Caco-2 (cell line): Measurements from ENCODE around the gene ANK2. TPM values are rescaled to one million over a fixed set of nuclear protein-coding genes. Genes with fewer than 3 reads are reported as not detected.

ENCODE experiments used
- BruUV-seq: library from RNA; stranded (reverse); fragments of 400-500 nt; replicated peaks from 2 replicates; lab custom pipeline; 2021; lab: Mats Ljungman, UMichigan
- CTCF ChIA-PET: fragments of 300-600 bp; sonication (Branson Sonifier 250); formaldehyde crosslinking; loops from one replicate; lab custom pipeline; 2022; ENCODE audit warnings: antibody characterized with exemption; lab: Charles Lee
- POLR2A ChIA-PET: fragments of 300-600 bp; sonication (Branson Sonifier 250); formaldehyde crosslinking; loops from one replicate; lab custom pipeline; 2022; ENCODE audit warnings: antibody characterized with exemption; lab: Charles Lee
- DNase-seq, 2 experiments: peaks; one replicate each; pipeline versions ENCODE4 v3.0.0 to v3.0.0-alpha.2; 2020 to 2022
- H3K27me3 ChIP-seq: replicated peaks from 2 replicates; pipeline ENCODE4 v1.6.0; 2011; ENCODE audit warnings: low read length; ENCODE audit not compliant: control insufficient read depth, insufficient read depth
- H3K36me3 ChIP-seq: 2 replicates; pipeline ENCODE4 v1.5.1; 2011; ENCODE audit warnings: low read length; ENCODE audit not compliant: control insufficient read depth, insufficient read depth
- H3K4me1 ChIP-seq: fragments of 250-450 bp; sonication (Bioruptor Pico); 2 replicates; pipeline ENCODE4 v1.5.1; 2020; ENCODE audit warnings: mild to moderate bottlenecking
- H3K4me3 ChIP-seq: 2 replicates; pipeline ENCODE4 v1.5.1; 2011; ENCODE audit warnings: low read depth, mild to moderate bottlenecking, control low read depth, low read length
- H3K9me3 ChIP-seq: fragments of 250-450 bp; sonication (Bioruptor Pico); 2 replicates; pipeline ENCODE4 v1.5.1; 2020; ENCODE audit warnings: mild to moderate bottlenecking, moderate library complexity
- H3K27ac Mint-ChIP-seq: one replicate; pipeline ENCODE4 v1.8.0; 2022; ENCODE audit warnings: mixed read lengths; ENCODE audit not compliant: unreplicated experiment
- H3K27me3 Mint-ChIP-seq: one replicate; pipeline ENCODE4 v1.8.0; 2022; ENCODE audit warnings: mixed read lengths; ENCODE audit not compliant: insufficient read depth, unreplicated experiment
- H3K36me3 Mint-ChIP-seq: one replicate; pipeline ENCODE4 v1.8.0; 2022; ENCODE audit warnings: mild to moderate bottlenecking, mixed read lengths; ENCODE audit not compliant: insufficient read depth, unreplicated experiment
- H3K4me1 Mint-ChIP-seq: one replicate; pipeline ENCODE4 v1.8.0; 2022; ENCODE audit warnings: low read depth, mixed read lengths; ENCODE audit not compliant: unreplicated experiment
- H3K4me3 Mint-ChIP-seq: one replicate; pipeline ENCODE4 v1.8.0; 2022; ENCODE audit warnings: mild to moderate bottlenecking, moderate library complexity, mixed read lengths; ENCODE audit not compliant: unreplicated experiment
- H3K9me3 Mint-ChIP-seq: one replicate; pipeline ENCODE4 v1.8.0; 2022; ENCODE audit warnings: mixed read lengths; ENCODE audit not compliant: unreplicated experiment
- intact Hi-C: fragments of 100-400 bp; cut with micrococcal nuclease; formaldehyde crosslinking; loops from one replicate; pipeline ENCODE4 v1.10.0; 2022; ENCODE audit not compliant: unreplicated experiment
- total RNA-seq: library from RNA; stranded (reverse); gene quantifications from 2 replicates; pipeline ENCODE4 v1.2.3, GENCODE V29; 2022
- TF ChIP-seq, protein P1 (sequence below), 2 experiments: fragments of 200-600 bp in 1 of 2; IDR thresholded peaks; 1 replicate in 1 of 2; 2 replicates in 1 of 2; pipeline versions ENCODE4 v1.5.1 to v1.8.0; 2011 to 2022; ENCODE audit warnings: antibody characterized with exemption in 1 of 2, control low read depth in 1 of 2, inconsistent platforms in 1 of 2, low read depth in 1 of 2, low read length in 1 of 2, mild to moderate bottlenecking in 1 of 2, moderate library complexity in 1 of 2; ENCODE audit not compliant: insufficient read depth in 1 of 2, severe bottlenecking in 1 of 2, unreplicated experiment in 1 of 2

ANK2 gene
- total RNA-seq, 1 experiment from 2014 or later = 26.3 TPM

GRCh38 chr4:113101669-113102068 is 52.2 kb downstream of the ANK2 start:
- no peaks in the 10 kb centered on the region for H3K36me3 Mint-ChIP-seq
- H3K4me1 Mint-ChIP-seq = peaks cover 6% of the 10 kb centered on the region
- H3K27me3 Mint-ChIP-seq = no peaks in the 10 kb centered on the region
- TF ChIP-seq, protein P1, sequence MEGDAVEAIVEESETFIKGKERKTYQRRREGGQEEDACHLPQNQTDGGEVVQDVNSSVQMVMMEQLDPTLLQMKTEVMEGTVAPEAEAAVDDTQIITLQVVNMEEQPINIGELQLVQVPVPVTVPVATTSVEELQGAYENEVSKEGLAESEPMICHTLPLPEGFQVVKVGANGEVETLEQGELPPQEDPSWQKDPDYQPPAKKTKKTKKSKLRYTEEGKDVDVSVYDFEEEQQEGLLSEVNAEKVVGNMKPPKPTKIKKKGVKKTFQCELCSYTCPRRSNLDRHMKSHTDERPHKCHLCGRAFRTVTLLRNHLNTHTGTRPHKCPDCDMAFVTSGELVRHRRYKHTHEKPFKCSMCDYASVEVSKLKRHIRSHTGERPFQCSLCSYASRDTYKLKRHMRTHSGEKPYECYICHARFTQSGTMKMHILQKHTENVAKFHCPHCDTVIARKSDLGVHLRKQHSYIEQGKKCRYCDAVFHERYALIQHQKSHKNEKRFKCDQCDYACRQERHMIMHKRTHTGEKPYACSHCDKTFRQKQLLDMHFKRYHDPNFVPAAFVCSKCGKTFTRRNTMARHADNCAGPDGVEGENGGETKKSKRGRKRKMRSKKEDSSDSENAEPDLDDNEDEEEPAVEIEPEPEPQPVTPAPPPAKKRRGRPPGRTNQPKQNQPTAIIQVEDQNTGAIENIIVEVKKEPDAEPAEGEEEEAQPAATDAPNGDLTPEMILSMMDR (IDR thresholded peaks at IDR 0.05; ENCODE audit: insufficient read depth in 1 of 2, low read depth in 1 of 2, low read length in 1 of 2, severe bottlenecking in 1 of 2, unreplicated experiment in 1 of 2) = no peak
- no TSS peak for BruUV-seq
- H3K9me3 ChIP-seq = no peaks in the 10 kb centered on the region
- H3K27ac Mint-ChIP-seq = no peak overlapping the region
- 0 out of 2 replicates have a peak, but pooled peaks cover 4% of the 10 kb centered on the region for H3K4me1 ChIP-seq
- DNase-seq = no peak
- CTCF ChIA-PET = no interaction called here
- no peaks in the 10 kb centered on the region for H3K27me3 ChIP-seq
- no peaks in the 10 kb centered on the region for H3K36me3 ChIP-seq
- H3K4me3 ChIP-seq = no peak overlapping the region
- POLR2A ChIA-PET = no interaction called here
- no peaks in the 10 kb centered on the region for H3K9me3 Mint-ChIP-seq
- intact Hi-C loops = no loop called here
- no peak overlapping the region for H3K4me3 Mint-ChIP-seq

DNA sequence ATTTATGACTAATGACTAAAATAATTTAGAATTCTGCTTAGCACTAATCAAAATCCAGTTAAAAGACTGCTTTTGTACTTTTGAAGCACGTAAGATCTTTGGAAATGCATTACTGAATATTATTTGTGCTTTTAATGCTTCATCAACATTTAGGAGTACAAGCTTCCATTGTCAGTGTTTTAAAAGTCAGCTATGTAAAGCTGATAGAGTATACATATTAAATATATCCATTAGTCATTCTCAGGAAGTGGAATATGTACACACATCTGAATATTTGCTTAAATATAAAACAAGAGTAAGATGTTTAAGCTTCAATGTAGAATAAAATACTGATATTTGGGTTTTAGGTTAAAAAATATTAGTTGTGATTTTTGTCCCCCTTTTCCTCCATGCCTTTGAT is 54.1 kb downstream of the ANK2 start:
- H3K9me3 ChIP-seq = no peaks in the 10 kb centered on the region
- H3K27me3 ChIP-seq = no peaks in the 10 kb centered on the region
- TF ChIP-seq, protein P1 (IDR thresholded peaks at IDR 0.05; ENCODE audit: insufficient read depth in 1 of 2, low read depth in 1 of 2, low read length in 1 of 2, severe bottlenecking in 1 of 2, unreplicated experiment in 1 of 2) = no peak
- no peak overlapping the region for H3K4me3 ChIP-seq
- no peaks in the 10 kb centered on the region for H3K36me3 Mint-ChIP-seq
- peaks cover 11% of the 10 kb centered on the region for H3K4me1 ChIP-seq
- no peaks in the 10 kb centered on the region for H3K36me3 ChIP-seq
- no TSS peak for BruUV-seq
- no peaks in the 10 kb centered on the region for H3K27me3 Mint-ChIP-seq
- H3K9me3 Mint-ChIP-seq = no peaks in the 10 kb centered on the region
- no peak overlapping the region for H3K27ac Mint-ChIP-seq
- POLR2A ChIA-PET = no interaction called here
- H3K4me3 Mint-ChIP-seq = no peak overlapping the region
- no peak for DNase-seq
- intact Hi-C loops = no loop called here
- CTCF ChIA-PET = interaction anchor here (0.6 kb wide), 1 partner anchor 366 kb away, joined by 5 read pairs; no protein-coding TSS in a partner anchor
- peaks cover 6% of the 10 kb centered on the region for H3K4me1 Mint-ChIP-seq

- intact Hi-C loops = loop anchor here (1.0 to 5.0 kb wide), 6 partner anchors 47 to 1276 kb away; no protein-coding TSS in a partner anchor
- ChIA-PET POLR2A (no interaction called here), CTCF (interaction anchor here (0.6 to 0.9 kb wide), 2 partner anchors 11 to 142 kb away, joined by 3 read pairs; no protein-coding TSS in a partner anchor)
- Histone ChIP-seq H3K9me3 (no peaks in the 10 kb centered on the region), H3K4me1 (peaks cover 29% of the 10 kb centered on the region), H3K4me3 (no peak overlapping the region), H3K27me3 (no peaks in the 10 kb centered on the region), H3K36me3 (no peaks in the 10 kb centered on the region)
- BruUV-seq = no TSS peak
- Mint-ChIP-seq H3K4me3 (no peak overlapping the region), H3K4me1 (peaks cover 20% of the 10 kb centered on the region), H3K9me3 (no peaks in the 10 kb centered on the region), H3K27me3 (no peaks in the 10 kb centered on the region), H3K27ac (no peak overlapping the region), H3K36me3 (peaks cover 5% of the 10 kb centered on the region)
- peak in 1 of 2 experiments; percentile 41 for DNase-seq
- TF ChIP-seq, protein P1 (IDR thresholded peaks at IDR 0.05; ENCODE audit: insufficient read depth in 1 of 2, low read depth in 1 of 2, low read length in 1 of 2, severe bottlenecking in 1 of 2, unreplicated experiment in 1 of 2) = peak; percentile 41 to 50
Observed at GRCh38 chr4:113106108-113106507, 56.7 kb downstream of the ANK2 start.
